Transverse colon (tissue), 4 donors: ENCODE results near the gene GLYR1. TPM values are rescaled to one million over a fixed set of nuclear protein-coding genes. Genes with fewer than 3 reads are reported as not detected.
A peak's percentile ranks its signal among the peaks of the same experiment; 100 is the strongest.

Experiments used
- DNase-seq: peaks from one replicate; pipeline ENCODE4 v3.0.0-alpha.2; 2019
- H3K27ac ChIP-seq, 4 donors: fragments of 200-600 bp; sonication (generic); 2 replicates each; pipeline ENCODE4 v1.5.1; 2016 to 2018; ENCODE audit warnings: inconsistent platforms in 4 of 4
- H3K27me3 ChIP-seq: fragments of 200-600 bp; sonication (generic); 2 replicates; pipeline ENCODE4 v1.5.1; 2017; ENCODE audit warnings: inconsistent platforms
- H3K36me3 ChIP-seq, 4 donors: fragments of 200-600 bp; sonication (generic); 2 replicates each; pipeline ENCODE4 v1.5.1; 2017 to 2019; ENCODE audit warnings: inconsistent platforms in 4 of 4
- H3K4me1 ChIP-seq, 4 donors: fragments of 200-600 bp; sonication (generic); 2 replicates each; pipeline ENCODE4 v1.5.1; 2017 to 2020; ENCODE audit warnings: inconsistent platforms in 4 of 4
- H3K4me3 ChIP-seq, 4 donors: fragments of 200-600 bp; sonication (generic); 1 replicate in 1 of 4; 2 replicates in 3 of 4; pipeline versions ENCODE4 v1.5.1 to v1.6.1; 2017 to 2019; ENCODE audit warnings: inconsistent platforms in 4 of 4
- H3K9me3 ChIP-seq, 2 donors: fragments of 200-600 bp; sonication (generic); 2 replicates each; pipeline ENCODE4 v1.5.1; 2017 to 2019; ENCODE audit warnings: inconsistent platforms in 2 of 2
- EP300 ChIP-seq: sonication (generic); formaldehyde crosslinking; IDR thresholded peaks from one replicate; pipeline ENCODE4 v1.6.1; 2017; ENCODE audit warnings: antibody characterized with exemption, low read depth
- POLR2A ChIP-seq: fragments of 450-650 bp; IDR thresholded peaks from one replicate; pipeline ENCODE4 v1.6.1; 2016; ENCODE audit warnings: antibody characterized with exemption, mild to moderate bottlenecking, moderate library complexity
- POLR2AphosphoS5 ChIP-seq, 3 donors: sonication (generic); formaldehyde crosslinking; IDR thresholded peaks; one replicate each; pipeline ENCODE4 v1.6.1; 2016; ENCODE audit warnings: antibody characterized with exemption in 3 of 3
- WGBS, 2 donors: methylation state at CpG; one replicate each; pipeline ENCODE4 v1.1.5; 2018; ENCODE audit warnings: low coverage in 1 of 2; 5-methylcytosine and 5-hydroxymethylcytosine counted together
- in situ Hi-C, 4 donors: fragments of 200-750 bp; cut with MboI; loops; one replicate each; pipeline versions ENCODE4 v1.15.0 to v1.15.1; 2017; ENCODE audit warnings: low sequenced_read_pairs in 3 of 4, low pct_ligation_motif_present in 1 of 4, low pct_unique_long_range_greater_than_20kb in 1 of 4
- intact Hi-C: fragments of 100-400 bp; cut with DNase I; formaldehyde crosslinking; loops from one replicate; pipeline ENCODE4 v1.15.1; 2023; ENCODE audit warnings: low total_unique reads
- total RNA-seq, 4 donors: library from RNA; depleted of rRNA; stranded (reverse); fragments of >200 nt; gene quantifications; one replicate each; pipeline ENCODE4 v1.1.0, GENCODE V29; 2016
- TF ChIP-seq, protein P1 (sequence below), 5 experiments: fragments of 200-600 bp in 3 of 5; fragments of 450-650 bp in 2 of 5; sonication (generic) in 3 of 5; IDR thresholded peaks; 1 replicate in 2 of 5; 2 replicates in 3 of 5; pipeline ENCODE4 v1.5.1; 2016 to 2017; ENCODE audit warnings: antibody characterized with exemption in 5 of 5, inconsistent platforms in 3 of 5, mild to moderate bottlenecking in 2 of 5, moderate library complexity in 1 of 5

The GLYR1 gene
- total RNA-seq, 4 donors from 2014 or later = 50.2 to 88.4 (median 74.0) TPM

DNA sequence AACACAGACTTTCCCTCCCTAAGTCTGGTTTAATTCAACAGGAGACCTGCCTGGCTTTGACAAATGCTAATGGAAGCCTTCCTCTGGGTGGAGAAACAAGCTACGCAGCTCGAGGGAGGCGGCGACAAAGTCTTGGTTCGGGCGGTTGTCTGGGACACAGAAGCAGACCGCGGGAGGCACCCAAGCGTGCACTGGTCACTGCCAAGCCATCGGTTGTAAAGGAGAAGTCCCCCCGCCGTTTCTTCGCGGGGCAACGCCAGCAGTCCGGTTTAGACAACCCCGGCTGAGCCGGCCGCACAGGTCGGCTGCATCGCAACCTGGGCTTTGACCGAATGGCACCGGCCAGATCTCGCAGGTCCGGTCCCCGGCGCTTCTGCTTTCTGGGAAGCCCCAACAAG lies 586 bp downstream of the GLYR1 start:
- intact Hi-C loops (loop anchor here (5.0 kb wide), 1 partner anchor 111 kb away; the partner anchor contains the start of gene SEC14L5), in situ Hi-C loops (loop anchor here in 2 of 4 donors (10.0 kb wide), 2 partner anchors 98 to 108 kb away; partner anchors contain the start of gene SEC14L5 (in 1 of the 2))
- peak overlapping the region; percentile 78 to 99 (median 90) for H3K4me3 ChIP-seq
- 0% methylated on average over 27 of the region's 27 CpGs; no CpG with 5 or more reads in 1 of the 2 donors for WGBS, 2 donors
- H3K9me3 ChIP-seq = no peaks in the 10 kb centered on the region
- H3K36me3 ChIP-seq = peaks cover 0 to 33% (median 15%) of the 10 kb centered on the region in 4 donors
- H3K27me3 ChIP-seq = no peaks in the 10 kb centered on the region
- H3K4me1 ChIP-seq = peaks cover 26 to 50% (median 39%) of the 10 kb centered on the region in 4 donors
- DNase-seq = peak; percentile 71
- TF ChIP-seq POLR2AphosphoS5 (IDR thresholded peaks at IDR 0.05) (peak; percentile 20 to 66 (median 58)), EP300 (no peak)
- H3K27ac ChIP-seq = peak overlapping the region; percentile 99 to 100 (median 100)

DNA sequence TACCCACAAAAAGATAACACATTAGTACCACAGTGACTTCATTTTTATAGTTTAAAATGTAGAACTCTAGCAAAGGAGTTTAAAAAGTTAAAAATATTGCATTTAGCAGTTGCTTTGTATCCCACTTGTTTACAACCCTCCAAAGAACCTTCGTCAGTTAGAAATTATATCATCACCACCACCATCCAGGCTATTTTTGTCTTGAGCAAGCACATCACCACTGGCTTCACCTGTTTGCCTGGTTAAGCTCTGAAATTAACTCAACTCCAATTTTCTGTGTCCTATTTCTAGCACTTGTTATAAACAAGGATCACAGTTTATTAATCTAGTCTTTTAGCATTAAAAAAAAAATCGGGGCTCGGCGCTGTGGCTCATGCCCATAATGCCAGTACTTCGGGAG lies 6.1 kb downstream of the GLYR1 start:
- Histone ChIP-seq H3K36me3 (peaks cover 0 to 55% (median 27%) of the 10 kb centered on the region in 4 donors), H3K27ac (no peak overlapping the region), H3K27me3 (no peaks in the 10 kb centered on the region), H3K9me3 (no peaks in the 10 kb centered on the region), H3K4me1 (peaks cover 4 to 14% (median 11%) of the 10 kb centered on the region in 4 donors), H3K4me3 (no peak overlapping the region)
- DNase-seq = no peak
- intact Hi-C loops = no loop called here
- in situ Hi-C loops = loop anchor here in 2 of 4 donors (10.0 kb wide), 2 partner anchors 104 to 114 kb away; partner anchors contain the start of gene SEC14L5 (in 1 of the 2)
- no peak for TF ChIP-seq POLR2AphosphoS5 (IDR thresholded peaks at IDR 0.05)
- no peak for TF ChIP-seq EP300
- TF ChIP-seq POLR2A = no peak
- TF ChIP-seq, protein P1, sequence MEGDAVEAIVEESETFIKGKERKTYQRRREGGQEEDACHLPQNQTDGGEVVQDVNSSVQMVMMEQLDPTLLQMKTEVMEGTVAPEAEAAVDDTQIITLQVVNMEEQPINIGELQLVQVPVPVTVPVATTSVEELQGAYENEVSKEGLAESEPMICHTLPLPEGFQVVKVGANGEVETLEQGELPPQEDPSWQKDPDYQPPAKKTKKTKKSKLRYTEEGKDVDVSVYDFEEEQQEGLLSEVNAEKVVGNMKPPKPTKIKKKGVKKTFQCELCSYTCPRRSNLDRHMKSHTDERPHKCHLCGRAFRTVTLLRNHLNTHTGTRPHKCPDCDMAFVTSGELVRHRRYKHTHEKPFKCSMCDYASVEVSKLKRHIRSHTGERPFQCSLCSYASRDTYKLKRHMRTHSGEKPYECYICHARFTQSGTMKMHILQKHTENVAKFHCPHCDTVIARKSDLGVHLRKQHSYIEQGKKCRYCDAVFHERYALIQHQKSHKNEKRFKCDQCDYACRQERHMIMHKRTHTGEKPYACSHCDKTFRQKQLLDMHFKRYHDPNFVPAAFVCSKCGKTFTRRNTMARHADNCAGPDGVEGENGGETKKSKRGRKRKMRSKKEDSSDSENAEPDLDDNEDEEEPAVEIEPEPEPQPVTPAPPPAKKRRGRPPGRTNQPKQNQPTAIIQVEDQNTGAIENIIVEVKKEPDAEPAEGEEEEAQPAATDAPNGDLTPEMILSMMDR (IDR thresholded peaks at IDR 0.05) = no peak
- WGBS, 2 donors = 67 to 79% methylated on average over 3 to 5 of the region's 5 CpGs

DNA sequence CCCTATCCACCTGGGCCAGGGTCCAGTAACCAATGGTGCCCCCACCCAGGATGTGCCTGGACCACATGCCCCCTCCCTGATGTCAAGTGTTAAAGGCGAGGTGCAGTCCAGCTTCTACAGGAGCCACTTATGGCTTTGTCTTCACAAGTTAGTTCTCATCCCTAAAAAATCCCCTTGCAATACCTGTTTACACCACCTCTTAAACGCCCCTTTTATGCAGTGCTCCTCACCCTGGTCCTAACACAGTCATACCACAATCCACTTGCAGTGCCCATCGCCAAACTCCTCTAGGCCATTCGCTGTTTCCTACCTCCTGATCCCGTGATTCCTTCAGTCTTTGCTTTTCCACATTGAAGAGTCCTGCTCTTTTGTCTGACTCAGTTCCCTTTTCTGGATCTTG lies 7.1 kb downstream of the GLYR1 start:
- Histone ChIP-seq H3K4me3 (no peak overlapping the region), H3K9me3 (no peaks in the 10 kb centered on the region), H3K4me1 (peaks cover 0 to 4% (median under 1%) of the 10 kb centered on the region in 4 donors), H3K36me3 (peaks cover 0 to 55% (median 26%) of the 10 kb centered on the region in 4 donors), H3K27me3 (no peaks in the 10 kb centered on the region), H3K27ac (no peak overlapping the region)
- no peak for DNase-seq
- in situ Hi-C loops (loop anchor here in 2 of 4 donors (10.0 kb wide), 2 partner anchors 105 to 115 kb away; partner anchors contain the start of gene SEC14L5 (in 1 of the 2)), intact Hi-C loops (no loop called here)
- TF ChIP-seq POLR2AphosphoS5 (IDR thresholded peaks at IDR 0.05) = no peak
- TF ChIP-seq POLR2A = no peak
- TF ChIP-seq, protein P1 (IDR thresholded peaks at IDR 0.05) = no peak
- no peak for TF ChIP-seq EP300
- 83 to 100% methylated on average over 2 to 5 of the region's 5 CpGs for WGBS, 2 donors

DNA sequence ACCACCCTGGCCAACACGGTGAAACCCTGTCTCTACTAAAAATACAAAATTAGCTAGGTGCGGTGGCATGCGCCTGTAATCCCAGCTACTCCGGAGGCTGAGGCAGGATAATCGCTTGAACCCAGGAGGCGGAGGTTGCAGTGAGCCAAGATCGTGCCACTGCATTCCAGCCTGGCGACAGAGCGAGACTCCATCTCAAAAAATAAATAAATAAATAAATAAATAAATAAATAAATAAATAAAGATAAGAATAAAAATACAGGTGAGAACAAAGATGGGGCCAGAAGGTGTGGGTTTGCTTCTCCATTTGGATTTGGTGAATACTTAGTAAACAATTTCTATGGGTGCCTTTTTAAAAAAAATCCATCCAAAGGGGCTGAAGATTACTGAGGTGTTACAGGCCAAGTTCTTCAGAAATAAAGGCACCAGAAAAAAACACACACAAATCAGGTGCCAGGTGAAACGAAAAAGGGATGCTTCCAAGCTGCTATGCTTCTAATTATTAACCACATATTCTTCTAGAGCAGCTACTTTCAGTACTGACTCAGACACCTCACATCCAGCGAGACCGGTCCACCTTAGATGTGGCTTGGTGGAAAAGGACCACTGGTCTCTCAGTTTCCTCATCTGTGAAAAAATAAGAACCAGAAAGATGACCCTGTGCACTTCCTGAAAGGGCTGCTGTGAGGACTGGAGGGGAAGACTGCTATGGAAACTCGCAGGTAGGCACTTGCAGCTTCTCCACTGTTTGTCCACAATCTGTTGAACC lies 9.2 kb downstream of the GLYR1 start:
- DNase-seq = no peak
- Histone ChIP-seq H3K4me1 (peaks cover 0 to 20% (median 11%) of the 10 kb centered on the region in 4 donors), H3K36me3 (peaks cover 0 to 38% (median 17%) of the 10 kb centered on the region in 4 donors), H3K27me3 (no peaks in the 10 kb centered on the region), H3K4me3 (no peak overlapping the region), H3K9me3 (no peaks in the 10 kb centered on the region), H3K27ac (no peak overlapping the region)
- intact Hi-C loops (no loop called here), in situ Hi-C loops (no loop called here)
- TF ChIP-seq POLR2AphosphoS5 (IDR thresholded peaks at IDR 0.05) (no peak), POLR2A (no peak), EP300 (no peak)
- TF ChIP-seq, protein P1 (IDR thresholded peaks at IDR 0.05) = no peak
- WGBS, 2 donors = 85 to 90% methylated on average over 3 to 13 of the region's 13 CpGs
